A172 (cell line): ENCODE measurements around the gene CAMK2A. TPM values are rescaled to one million over a fixed set of nuclear protein-coding genes. Genes with fewer than 3 reads are reported as not detected.
A peak's percentile ranks its signal among the peaks of the same experiment; 100 is the strongest.

ENCODE experiments used
- DNase-seq: peaks from one replicate; pipeline ENCODE4 v3.0.0-alpha.2; 2015; ENCODE audit warnings: low spot score
- total RNA-seq: library from RNA; depleted of rRNA; stranded (reverse); fragments of >200 nt; shearing (Covaris generic); gene quantifications from 2 replicates; pipeline ENCODE4 v1.2.3, GENCODE V29; 2014

The CAMK2A gene
- total RNA-seq, 1 experiment from 2014 or later = 1.2 TPM

DNA sequence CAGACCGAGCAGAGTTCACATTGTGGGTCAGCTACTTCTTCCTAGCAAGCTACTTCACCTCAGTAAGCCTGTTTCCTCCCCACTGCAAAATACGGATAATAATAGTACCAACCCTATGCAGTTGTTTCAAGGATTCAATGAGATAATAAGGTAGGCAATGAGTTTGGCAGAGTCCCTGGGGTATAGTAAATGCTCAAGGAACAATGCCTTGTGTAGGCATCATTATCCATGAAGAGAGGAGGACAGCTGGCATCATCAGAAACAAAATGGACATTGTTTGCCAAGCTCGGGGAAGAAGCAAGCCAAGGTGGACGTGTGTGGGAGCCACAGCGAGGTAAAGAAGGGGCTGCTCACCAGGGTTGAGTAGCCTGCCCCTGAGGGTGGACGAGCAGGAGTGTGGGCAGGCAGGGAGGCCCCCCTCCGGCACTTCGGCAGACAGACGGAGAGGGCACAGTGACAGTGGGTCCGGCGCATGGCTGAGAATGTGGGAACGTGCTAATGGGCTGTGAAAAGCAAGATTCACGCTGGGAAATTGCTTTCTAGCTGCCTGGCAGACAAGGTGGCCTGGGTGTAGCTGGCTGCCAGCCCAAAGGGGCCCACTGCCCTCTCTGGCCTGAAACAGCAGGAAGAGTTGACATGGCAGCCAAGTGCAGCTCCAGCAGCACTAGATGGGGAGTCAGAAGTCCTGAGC, 10.1 kb downstream of the CAMK2A start:
- no peak for DNase-seq

DNA sequence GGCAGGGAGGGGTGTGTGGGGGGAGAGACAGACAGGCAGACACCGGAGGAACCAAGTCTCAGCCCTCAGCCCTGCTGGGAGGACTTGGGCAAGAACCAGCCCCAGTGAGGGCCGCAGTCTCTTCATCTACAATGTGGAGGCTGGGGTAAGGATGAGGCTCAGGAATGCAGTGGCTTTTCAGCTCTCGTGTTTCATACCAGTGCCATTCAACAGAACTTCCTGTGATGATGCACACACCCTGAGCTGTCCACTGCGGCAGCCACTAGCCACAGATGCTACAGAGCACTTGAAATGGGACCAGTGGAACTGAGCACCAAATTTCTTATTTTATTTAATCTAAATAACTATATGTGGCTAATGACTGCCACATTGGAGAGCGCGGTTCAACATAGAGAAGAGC, 10.7 kb downstream of the CAMK2A start:
- DNase-seq = peak; percentile 90

DNA sequence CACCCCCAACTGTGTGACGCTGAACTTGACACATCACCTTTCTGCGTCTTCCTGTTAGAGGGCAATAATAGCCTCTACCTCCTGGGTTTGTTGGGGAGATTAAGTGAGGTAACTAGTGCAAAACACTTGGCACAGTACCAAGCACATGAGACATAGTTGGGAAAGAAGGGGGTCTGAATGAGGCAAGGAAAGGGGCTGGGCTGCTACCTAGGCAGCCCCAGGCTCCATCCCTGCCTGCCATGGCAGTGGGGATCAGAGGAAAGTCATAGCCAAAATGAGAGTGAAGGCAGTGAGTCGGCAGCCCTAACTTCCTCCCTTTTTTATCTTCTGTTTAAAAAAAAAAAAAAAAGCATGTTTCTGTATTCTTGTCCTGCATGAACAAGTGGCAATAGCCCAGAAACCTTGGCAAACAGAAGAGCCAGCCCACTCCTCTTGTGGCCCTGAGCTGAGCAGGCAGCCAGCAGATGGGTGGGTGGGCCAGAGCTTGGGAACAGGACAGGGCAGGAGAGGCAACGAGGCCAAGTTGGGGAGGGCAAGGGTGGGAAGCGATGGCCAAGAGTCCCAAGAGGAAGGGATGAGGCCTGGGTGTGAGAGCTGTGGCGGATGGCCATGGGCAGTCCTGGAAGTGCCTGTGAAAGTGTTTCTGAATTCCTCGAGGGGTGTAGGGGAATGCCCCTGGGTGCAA, 11.4 kb downstream of the CAMK2A start:
- DNase-seq = no peak

DNA sequence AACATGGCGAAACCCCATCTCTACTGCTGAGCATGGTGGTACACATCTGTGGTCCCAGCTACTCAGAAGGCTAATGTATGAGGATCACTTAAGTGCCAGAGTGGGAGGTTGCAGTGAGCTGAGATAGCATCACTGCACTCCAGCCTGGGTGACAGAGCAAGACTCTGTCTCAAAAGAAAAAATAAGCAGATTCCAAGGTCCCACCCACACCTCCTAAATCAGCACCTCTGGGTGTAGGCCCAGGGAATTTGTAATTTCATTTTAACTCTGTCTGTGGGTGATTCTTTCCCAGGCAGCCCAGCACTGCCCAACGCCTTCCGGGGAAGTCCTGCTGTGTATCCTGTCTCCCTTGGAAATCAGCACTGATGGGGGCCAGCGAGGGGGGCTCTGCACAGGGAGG, 12.5 kb downstream of the CAMK2A start:
- DNase-seq = no peak

DNA sequence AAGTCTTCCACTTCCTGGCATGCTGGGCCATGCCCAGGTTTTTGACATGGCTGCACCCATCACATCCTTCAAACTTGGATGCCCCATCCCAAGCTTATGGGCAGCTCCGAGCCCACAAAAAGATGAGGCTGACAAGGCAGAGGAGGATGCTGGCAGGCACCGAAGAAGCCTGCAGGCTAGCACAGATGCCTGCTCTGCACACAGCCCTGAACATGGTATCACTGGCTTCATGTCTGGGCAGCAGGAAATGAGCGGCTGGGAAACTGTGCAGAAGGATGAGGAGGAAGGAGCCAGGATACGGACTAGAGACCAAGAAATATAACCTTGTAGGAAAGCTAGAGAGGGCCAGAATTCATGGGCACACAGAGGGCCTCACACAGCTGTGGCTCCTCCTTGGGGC, 14.8 kb downstream of the CAMK2A start:
- DNase-seq = no peak

DNA sequence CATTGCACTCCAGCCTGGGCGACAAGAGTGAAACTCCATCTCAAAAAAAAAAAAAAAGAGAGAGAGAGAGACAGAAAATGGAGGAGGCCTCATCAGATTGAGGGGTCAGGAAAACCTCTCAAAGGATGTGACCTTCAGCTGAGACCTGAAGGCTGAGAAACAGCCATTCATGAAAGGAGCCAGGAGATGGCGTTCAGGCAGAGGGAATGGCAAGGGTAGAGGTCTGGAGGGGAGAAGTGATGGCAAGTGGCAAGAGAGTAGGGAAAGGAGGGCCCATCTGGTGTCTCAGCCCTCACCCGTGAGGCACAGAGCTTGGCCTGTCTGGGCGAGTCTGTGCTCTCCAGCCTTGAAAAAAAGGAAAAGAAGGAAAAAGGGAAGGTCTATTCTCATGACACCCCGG, 17.0 kb downstream of the CAMK2A start:
- DNase-seq = peak; percentile 55

DNA sequence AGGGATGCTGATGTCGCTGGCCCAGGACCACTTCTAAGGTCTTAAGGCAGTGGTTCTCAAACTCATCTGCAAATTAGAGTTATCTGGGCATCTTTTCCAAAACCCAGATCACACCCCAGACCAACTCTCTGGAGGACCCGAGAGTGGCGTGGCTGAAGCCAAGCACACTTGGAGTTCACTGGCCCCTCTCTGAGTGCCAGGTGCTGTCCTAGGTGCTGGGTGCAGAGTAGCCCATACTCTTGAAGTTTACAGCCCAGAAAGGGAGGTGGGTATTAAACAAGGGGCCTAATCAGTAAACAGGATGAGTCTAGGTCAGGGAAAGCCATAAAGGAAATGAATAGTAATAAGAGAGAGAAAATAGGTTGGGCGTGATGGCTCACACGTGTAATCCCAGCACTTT, 17.6 kb downstream of the CAMK2A start:
- no peak for DNase-seq

DNA sequence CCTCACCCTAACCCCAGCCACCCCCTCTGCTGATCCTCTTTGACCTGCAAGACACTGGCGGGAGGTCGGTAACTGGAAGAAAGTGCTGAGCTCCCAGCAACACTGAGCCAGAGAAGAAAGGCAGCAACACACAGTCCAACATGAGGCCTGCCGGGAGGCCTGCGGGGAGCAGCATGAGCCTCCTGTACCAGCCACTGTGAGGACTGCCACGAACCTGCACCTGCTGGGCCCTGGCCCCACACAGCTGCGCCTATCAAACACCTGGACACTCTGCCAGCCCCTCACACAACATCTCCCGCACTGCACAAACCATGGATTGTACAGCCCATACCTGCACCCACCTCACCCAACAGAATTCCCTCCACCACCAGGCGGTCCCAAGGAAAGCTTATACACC, 18.3 kb downstream of the CAMK2A start:
- DNase-seq = no peak

DNA sequence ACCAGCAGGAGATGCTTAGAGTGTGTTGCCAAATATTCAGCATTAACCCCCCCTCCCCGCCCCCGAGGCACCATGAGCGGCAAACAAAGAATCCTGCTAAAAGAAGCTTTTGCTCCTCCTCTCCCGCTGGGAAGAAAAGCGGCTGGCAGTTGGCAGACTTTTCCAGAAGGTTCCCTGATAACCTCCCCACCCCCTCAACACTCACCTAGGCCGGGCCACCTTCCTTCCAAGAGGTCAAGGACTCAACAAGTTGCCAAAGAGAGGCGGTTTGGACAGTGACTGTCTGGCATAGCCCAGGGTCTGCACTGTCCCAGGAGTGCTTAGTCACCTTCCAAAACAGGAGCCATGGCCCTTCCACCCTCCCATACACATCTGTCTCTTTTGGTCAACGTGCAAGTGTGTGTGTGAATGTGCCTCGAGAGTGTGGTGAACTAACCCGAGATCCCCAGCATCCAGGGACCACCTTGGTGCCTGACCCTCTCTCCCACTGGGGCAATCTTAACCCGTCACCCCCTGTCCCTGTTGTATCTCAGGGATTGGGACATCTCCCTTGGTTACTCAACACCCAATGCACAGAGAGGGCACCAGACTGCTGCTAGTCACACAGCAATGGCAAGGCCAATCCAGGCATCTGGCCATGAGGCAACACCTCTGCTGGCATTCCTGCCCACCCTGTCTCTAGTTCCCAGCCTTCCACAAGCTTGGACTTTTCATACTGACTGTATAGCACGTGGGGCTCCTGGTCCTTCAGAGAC, 18.9 kb downstream of the CAMK2A start:
- DNase-seq = no peak

DNA sequence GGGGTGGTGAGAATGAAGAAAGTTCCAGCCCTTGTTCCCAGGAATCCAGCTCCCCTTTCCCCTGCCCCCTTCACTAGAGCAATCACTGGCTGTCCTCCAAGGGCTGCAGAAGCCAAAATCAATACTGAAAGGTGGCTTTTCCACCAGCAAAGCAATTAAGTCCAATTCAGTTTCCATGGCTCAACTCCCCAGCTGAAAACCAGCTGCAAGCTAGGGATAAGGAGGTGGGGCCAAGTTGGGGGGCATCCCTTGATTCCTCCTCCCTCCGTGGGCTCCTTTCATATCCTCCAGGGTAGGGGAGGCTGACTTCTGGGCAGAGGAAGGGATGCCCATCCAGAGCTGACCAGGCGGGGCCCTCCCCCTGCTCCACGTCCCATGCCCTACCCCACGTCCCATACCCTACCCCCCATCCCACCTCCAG, 22.7 kb downstream of the CAMK2A start:
- DNase-seq = no peak

DNA sequence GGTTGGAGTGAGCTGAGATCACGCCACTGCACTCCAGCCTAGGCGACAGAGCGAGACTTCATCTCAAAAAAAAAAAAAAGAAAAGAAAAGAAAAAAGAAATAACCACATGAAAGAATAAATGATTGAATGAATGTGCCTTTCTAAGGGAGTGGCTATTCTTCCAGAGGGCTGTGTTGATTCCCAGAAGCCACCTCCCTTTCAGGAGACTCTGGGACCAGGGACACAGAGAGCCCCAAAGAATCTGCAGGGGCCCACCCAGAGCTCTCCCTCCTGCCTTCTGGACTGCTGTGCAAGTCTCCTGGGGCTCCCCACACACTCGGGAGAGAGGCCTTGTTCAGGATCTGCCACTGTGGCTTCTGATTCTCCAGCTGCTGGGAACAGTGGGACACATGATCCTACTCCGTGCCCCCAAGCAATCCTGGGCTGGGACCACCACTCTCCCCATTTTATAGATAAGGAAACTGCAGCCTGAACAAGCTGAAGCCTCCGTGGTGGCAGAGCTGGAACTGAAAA, 23.6 kb downstream of the CAMK2A start:
- DNase-seq = no peak

DNA sequence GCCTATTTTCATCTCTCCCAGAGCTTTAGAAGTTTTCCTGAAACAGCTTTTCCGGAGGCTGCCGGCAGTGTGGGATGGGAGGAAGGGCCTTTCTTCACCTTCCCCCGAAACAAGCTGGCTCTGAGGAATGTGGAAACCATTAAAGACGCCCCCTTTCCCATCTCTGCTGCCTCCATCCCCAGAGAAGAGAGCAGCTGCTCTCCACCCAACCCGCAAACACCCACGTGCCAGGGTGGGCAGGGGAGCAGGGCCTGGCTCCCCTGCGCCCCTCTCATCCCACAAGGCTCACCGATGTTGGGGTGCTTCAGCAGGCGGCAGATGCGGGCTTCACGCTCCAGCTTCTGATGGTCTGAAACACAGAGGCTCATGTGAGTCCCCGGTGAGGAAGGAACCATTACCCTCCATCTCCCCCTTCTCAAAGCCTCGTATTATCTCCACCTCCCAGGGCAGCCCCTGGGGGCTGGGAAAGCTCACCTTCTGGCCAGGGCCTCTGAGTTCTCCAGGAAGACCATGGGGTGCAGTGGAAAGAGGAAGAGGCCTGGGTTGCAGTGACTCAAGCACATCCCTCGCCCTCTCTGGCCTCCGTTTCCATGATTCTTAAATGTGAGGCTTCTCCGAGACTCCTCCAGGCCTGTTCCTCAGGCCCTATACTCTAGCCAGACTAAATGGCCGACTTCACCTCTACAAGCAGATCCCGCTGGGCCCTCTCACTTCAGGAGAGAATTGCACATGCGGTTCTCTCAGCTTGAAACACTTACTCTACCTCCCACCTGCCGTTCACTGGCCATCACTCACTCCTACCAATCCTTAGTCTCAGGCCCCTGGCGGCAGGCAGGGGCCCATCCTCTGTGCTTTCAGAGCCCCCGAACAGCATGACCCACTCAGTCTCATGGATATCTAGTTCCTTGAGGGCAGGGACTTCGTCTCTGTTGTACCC, 24.6 kb downstream of the CAMK2A start:
- no peak for DNase-seq

DNA sequence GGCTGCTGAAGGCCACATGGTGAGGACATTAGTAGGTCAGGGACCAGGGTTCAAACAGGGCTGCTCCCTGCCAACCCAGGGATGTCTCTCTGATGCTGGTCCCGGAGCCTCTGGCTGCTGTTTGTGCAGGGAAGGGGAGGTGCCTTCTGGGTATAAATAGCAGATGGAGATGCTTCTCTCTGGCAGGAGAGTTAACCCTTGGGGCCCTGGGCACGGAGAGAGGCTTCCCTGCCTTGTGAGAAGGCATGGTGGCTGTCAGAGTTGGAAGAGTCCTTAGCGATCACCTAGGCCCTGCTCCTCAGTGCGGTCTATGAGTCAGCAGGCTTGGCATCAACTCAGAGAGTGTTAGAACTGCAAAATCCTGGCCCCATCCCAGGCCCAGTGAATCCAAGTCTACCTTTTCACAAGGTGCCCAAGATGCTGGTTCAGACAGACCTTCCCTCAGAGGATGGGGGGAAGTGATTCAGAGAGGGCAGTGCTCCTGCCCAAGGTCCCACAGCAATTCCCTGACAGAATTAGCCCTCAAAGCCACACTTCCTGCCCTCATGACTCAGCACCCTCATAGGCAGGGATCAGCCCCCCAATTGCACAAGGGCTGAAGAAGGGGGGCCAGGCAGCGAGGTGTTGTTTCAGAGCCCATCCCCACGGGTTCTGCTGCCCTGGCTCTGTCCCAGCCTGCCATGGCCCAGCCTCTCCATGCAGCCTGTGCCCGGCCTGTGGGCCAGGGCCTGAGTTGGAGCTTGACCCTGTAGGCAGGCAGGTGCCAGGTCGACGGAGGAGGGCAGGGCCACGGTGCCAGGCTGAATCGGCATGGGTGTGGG, 25.6 kb downstream of the CAMK2A start:
- peak; percentile 98 for DNase-seq

DNA sequence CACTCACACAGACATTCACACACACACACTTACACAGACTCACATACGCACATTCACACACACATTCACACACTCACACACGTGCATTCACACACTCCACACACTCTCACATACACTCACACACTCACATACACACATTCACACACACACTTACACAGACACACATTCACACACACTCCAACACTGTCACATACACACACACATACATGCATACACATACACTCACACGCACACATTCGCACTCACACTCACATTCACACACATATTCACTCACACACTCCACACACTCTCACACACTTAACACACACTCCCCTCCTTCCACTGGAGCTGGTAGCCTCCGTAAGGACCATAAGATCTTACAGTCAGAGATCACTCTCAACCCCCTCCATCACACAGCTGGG, 26.2 kb downstream of the CAMK2A start:
- no peak for DNase-seq

DNA sequence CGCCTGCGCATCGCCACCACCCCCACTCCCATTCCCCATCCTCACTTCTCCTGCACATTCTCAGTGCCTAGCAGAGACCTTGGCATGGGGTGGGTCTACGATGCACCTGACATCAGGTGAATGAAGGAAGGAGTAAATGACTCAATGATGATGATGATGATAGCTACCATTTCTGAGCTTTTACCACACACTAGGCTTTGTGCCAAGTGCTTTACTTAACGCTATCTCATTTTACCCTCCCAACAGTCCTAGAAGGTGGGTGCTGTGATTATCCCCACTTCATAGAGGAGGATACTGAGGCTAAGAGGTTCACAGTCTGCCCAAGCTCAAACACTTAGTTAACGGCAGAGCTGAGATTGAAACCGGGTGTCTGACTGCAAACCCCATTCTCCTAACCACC, 27.1 kb downstream of the CAMK2A start:
- DNase-seq = no peak

DNA sequence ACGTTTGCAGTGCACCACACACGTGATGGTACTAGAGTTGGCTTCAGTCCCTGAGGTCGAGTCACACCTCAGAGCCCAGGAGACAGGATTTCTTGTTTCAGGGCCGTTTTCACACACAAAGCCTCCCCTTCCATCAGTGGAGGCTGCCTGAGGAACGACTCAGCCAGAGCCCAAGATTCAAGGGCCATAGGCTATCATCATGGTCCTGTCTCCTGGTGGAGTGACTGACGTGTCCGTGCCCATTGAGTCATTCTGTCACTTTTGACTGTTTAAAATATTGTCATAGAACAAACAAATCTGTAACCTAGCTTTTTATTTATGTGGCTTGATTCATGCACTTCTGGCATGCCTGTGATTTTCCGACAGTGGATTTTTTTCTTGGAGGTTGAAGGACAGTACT, 28.3 kb downstream of the CAMK2A start:
- no peak for DNase-seq

DNA sequence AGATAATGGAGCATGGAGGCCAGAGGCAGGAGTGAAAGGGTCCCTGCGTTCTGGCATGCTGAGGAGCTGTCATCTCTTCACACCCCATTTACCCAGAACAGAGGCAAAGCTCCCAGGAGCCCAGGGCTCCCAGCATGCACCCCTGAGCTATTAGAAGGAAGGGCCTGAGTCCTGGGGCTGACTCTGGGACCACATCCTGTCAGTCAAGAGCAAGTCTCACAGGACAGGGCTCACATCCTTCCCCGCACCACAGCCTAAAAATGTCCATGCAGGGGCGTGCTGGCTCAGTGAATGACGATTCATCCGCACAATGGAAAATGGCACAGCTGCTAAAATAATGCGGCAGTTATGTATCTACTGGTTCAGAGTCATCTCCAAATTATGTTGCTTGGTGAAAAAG, 31.4 kb downstream of the CAMK2A start:
- DNase-seq = no peak

DNA sequence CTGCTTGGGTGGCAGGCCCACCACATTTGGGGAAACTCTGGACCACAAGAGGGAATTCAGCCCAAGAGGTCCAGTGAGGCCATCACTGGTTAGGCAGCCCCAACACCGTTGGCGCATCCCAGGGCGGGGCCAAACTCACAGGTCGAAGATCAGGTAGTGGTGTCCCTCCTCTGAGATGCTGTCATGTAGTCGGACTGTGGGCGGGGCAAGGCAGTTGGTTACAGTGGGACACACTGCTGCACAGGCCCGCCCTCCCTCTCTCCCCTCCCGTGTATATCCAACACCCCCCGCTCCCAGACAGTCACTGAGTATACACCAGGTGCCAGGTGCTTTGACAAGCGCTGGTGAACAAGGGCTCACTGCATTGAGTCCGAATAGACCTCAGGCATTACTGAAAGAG, 32.1 kb downstream of the CAMK2A start:
- DNase-seq = no peak

DNA sequence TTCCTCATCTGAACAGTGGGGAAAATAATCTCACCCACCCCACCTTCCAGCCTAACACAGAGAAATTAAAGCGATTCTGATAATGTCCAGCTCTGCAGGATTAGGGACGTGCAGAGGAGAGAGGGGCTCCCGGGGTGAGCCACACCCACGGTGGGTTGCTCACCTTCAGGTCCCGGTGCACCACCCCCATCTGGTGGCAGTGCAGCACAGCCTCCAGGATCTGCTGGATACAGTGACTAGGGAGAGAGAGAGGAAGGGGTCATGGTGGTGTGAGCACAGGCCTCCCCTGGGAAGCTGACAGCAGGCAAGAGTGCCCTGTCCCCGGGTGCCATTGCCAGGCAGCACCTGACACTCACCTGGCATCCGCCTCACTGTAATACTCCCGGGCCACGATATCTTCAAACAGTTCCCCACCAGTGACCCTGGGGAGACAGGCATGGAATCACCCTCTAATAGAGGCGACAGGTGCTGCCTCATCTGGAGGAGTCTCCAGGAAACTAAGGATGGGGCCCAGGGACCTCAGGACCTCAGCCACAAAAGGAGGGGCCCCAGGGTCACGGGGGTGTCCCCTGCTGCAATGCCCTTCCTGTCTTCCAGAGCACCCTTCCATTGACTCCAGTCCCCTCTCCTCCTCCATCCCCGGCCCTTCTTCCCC, 33.0 kb downstream of the CAMK2A start:
- no peak for DNase-seq
